Measurements from ENCODE around the gene DOK5.

DOK5 gene

DNA sequence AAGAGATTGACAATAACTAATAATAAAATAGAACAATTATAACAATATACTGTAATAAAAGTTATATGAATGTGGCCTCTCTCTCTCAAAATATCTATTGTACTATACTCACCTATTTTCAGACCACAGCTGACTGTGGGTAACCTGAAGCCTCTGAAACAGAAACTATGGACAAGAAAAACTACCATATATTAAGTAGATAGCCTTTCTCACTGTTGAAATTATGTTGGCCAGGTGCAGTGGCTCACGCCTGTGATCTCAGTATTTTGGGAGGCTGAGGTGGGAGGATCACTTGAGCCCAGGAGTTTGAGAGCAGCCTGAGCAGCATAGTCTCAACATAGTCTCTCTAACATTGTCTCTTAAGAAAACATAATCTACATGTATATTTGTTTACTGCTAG, 89.9 kb downstream of the DOK5 start:
- DNase-seq: no peak

DNA sequence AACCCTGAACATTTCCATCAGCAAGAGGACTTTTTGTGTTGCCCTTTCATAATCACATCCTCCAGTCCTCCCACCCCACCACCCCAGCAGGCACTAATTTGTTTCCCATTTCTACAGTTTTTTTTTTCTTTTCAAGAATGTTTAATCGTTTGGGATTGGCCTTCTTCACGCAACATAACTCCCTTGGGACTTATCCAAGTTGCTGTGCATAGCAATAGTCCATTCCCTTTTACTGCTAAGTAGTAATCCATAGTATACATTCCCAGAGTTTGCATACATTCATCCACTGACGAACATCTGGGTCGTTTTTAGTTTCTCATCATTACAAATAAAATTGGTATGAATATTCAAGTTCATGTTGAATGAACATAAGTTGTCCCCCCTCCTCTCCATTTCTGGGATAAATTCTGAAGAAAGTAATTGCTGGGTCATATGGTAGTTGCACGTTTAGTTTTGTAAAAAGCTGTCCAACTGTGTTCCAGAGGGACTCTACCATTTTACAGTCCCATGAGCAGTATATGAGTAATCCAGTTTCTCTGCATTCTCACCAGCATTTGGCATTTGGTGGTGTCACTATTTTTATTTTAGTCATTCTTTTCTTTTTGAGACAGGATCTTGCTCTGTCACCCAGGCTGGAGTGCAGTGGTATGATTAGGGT, 90.8 kb downstream of the DOK5 start:
- DNase-seq: no peak

DNA sequence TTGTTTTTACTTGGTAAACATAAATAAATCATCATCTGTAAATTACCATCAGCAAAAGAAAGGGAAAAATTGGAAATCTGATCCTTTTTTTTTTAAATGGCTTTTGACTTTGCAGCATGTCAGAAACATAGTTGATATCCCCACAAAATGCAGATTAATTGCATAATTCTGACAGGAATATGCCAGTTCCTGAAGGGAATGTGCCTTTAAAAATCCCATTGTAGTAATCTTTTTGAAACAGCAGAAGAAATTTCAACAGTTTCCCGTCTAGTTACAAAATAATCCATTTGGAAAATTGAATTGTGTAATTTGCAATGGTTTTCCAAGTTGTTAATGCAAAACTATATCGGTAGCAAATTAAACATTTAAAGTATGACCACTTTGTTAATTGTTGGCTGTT, 95.2 kb downstream of the DOK5 start:
- DNase-seq: no peak

DNA sequence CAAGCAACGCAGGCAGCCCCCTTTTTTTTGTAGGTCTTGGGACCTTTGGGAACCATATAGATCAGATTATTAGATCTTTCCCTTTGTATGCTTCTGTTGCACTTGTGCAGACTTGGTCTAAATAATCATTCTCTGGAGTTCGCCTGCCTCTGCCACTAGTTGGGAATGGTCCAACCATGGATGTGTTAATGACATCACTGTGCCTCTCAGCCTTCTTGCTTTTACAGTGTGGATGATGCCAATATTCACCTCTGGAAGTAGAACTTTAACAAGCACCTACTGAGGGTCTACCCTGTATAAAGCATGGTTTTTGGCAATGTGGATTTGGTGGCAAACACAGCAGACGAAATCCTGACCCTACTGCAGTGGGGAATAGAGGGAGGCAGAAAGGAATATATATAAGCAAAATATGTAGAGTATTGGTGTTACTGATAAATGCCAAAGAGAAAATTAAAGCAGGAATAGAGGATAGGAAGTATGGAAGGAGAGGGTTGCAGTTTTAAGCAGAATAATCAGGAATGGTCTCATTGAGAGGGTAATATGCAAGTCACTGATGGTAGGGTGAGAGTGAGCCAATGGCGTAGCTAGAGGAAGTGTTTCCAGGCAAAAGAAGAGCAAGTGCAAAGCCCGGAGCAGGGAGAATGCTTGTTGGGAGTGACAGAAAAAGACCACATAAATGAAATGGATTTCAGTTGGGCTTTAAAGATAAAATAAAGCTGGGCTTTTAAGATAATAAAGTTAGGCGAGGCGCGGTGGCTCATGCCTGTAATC, 97.5 kb downstream of the DOK5 start:
- no peak for DNase-seq

DNA sequence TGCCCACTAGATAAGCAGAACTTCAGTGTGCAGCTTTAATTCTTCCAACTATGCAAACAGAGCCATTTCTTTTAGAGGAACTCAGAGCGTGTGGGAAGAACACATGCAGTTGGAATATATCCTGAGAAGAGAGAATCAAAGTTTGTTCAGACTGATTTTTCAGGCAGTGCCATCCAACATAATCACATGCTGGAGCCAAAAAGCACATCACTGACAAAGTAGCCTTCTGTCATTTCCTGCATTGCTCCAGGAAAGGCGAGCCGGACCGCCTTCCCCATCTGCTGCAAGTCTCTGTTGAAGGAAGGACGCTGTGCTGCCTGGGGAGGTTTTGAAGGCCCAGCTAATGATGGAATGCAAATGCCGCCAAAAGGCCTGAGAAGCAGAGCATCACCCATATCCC, 98.4 kb downstream of the DOK5 start:
- DNase-seq: no peak

DNA sequence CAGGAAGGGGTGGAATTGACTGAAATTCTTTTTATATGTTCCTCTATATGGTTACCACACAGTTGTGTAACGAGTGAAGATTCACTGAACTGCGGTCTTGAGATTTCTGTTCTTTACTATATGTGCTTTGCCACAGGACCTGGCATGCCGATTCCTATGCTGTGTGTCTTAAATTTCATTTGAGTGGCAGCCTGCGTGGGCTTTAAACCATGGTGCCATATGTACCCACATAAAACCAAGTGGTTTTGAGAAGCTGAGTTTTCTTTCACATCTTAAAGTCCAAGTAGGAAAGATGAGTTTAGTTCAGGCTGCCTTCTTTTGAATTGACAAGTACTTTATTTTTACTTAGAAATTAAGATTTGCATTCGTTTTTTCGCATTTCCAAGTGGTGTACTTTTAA, 101.1 kb downstream of the DOK5 start:
- DNase-seq: no peak

DNA sequence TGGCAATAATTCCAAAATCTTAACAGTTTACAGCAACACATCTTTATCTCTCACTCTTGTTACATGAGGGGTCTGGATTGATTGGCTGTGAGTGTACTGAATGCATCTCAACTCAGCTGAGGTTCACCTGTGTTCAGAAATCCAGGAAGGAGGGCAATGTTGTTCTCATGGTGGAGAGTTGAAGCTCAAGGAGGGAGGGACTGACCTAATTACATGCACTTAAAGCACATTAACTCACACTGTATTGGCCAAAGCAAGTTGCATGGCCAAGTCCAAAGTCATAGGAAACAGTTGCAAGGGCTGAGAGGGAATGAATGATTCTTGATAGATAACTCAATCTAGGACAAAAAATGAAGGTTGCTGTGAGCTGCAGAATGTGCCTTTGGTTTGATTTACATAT, 102.2 kb downstream of the DOK5 start:
- DNase-seq: no peak

DNA sequence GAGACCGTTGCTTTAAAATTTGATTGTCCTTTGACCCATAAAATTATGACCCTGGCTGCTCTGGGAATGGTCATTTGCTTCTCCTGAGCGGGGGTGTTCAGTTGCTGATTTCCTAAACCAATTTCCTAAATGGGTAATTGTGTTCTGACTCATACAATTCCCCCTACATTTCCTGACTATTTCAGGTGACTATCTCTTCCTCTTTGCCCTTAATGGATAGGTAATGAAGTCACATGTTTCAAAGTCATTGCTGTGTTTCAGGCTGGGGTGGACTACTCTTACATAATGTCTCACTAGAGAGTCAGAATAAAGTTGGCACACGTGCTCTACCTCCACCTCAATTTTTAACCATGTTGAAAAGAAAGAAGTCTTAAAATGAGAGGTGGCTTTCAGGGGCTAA, 109.8 kb downstream of the DOK5 start:
- no peak for DNase-seq

DNA sequence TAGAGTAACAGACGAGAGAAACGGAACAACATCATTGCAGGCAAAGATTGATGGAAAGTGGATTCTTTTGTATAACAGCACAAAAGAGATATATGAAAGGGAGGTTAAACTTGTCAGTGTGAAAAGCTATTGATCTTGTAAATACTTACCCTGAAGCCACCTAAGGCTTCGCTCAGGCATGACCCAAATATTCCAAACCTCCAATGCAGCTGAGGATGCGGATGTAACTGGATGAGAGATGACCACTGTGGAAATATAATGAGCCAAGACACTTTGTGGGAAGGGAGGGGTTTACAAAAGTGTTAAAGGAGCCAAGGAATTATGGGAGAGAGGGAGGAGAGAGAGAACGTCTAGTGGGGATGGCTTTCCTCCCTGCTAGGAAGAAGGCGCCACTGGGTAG, 112.0 kb downstream of the DOK5 start:
- no peak for DNase-seq

DNA sequence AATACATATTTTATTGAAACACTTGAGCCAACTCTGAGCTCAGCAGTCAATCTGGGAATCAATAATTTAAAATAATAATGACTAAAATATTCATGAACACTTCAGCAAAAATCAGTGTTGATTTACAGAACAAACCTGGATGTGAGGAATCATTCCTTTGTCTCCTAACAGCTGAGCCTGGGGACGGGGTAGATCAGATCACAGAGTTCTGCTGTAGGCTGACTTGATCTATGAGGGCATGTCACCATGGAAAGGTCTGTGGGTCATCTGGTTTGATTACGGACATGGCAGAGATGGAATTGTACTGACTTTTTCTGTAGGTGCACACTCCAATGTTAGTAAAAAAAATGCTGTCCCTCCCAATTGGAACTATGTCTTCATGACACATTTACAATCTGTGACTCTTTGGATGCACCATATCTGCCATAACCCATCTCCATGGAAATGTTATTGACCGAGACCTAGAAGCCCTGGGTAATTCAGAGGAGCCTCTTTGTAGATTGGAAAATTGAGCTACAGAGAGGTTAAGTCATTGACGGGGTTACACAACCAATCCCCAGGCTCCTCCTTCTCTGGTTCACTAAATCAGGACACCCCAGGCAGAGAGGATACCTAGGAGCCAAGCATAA, 114.1 kb downstream of the DOK5 start:
- DNase-seq: no peak

DNA sequence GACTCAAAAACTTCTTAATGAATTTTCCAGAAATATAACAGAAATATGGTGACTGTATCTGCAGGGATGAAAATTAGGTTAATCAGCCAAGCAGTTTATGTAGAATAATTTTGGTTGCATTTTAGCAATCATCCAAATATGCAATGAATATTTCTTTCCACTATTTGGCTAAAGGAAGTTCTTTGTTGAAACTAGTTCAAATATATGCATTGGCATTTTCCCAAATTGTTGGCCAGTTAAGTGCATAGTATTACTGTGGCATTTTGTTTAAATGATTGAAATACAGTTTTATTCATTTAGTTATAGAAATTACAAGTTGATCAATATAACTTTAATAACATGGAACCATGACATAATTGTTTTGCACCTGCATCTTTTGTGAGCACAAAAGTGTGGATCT, 115.5 kb downstream of the DOK5 start:
- no peak for DNase-seq

DNA sequence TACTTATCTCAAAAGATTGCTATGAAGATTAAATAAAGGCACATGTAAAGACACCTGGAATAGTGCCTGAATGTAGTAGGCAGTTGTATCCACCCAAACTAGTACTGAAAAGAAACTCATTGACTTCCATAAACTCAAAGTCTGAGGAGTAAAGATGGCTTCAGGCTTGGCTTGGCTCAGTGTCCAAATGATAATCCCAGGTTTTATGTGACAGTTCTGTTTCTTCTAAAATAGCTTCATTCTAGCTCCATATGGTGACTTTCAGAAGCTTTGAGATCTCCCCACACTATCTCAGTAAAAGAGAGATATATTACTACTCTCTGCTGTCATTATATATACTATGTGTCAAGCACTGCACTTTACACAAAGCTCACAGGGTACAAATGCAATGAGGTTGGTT, 121.3 kb downstream of the DOK5 start:
- no peak for DNase-seq

DNA sequence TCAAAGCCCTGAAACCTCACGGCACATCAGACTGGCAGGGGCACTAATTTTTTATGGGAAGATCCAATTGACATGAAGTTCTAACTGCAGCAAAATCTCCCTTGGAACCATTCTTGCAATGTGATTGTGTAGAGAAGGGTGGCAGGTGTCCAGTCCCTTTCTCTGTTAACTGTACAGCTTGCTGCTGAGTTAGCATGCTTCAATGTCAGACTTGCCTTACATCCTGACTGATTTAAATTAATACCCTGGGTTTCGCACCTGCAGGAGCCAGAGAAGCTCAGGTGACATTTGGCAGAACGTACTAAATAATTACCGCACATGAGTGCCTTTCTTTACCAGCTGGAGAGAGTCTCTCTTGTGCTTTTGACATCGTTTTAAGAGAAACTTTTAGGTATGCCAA, 123.0 kb downstream of the DOK5 start:
- DNase-seq: no peak

DNA sequence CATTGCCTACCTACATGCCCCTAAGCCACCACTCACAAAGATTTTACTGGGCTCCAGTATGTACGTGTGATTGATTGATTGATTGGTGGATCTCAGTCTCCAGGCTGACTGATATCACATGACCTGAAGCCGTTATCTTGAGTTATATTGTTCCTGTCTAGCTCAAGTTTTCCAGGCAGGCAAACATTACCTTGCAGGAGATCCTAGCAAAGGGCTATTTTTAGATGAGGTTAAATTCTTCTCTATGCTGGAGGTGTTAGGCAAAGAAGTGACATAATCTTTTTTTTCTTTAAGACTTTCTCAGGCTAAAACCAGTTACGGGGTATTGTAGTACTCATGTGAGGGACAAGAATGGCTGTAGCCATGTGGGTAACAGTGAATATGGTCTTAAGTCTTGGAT, 125.2 kb downstream of the DOK5 start:
- DNase-seq: no peak

DNA sequence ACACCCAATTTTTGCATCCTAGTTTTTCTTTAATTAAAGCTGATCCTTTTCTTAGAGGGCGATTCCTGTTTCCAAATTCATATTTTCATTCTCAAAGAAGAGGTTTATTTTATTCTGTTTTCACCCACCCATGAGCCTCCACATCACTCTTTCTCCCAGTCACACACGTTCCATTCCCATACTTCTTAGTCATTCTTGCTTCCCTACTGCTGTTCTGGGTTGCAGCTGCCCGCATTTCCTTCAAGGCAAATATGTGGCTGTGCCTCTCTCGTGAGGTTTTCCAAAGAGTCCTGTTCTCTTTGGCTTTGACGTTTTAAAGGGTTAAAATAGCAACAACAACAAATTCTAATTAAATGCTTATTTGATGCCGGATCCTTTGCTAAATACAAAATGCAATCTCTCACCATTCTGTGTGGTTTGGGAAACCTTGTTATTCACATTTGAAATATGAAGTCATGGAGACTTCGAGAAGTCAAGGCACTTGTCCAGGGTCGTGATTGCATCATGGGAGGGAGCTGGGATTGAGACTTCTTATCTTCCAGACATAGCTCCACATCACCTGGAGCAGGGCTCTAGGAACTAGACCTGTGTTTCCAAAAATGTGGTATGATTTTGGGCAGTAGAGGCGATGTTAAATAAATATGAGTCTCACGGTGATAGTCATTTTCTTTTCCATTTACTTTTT, 126.6 kb downstream of the DOK5 start:
- DNase-seq: no peak

DNA sequence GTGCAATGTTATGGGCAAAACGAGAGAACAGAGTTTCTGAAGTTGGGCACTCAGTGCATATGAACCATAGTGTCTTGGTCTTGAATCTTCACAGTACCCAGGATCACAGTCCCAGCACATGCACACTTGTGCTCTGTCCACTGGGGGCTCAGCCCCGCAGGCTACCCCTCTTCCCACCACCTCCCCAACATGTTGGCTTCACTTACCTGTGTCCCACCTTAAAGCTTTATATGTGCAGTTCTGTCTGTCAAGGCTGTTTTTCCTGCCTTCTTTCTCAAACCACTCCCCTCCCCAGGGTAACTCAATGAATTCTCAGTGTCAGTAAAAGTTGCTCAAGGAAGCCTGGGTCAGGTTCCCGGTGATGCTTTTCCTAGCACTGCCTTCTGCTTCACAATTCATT, 129.9 kb downstream of the DOK5 start:
- DNase-seq: no peak

DNA sequence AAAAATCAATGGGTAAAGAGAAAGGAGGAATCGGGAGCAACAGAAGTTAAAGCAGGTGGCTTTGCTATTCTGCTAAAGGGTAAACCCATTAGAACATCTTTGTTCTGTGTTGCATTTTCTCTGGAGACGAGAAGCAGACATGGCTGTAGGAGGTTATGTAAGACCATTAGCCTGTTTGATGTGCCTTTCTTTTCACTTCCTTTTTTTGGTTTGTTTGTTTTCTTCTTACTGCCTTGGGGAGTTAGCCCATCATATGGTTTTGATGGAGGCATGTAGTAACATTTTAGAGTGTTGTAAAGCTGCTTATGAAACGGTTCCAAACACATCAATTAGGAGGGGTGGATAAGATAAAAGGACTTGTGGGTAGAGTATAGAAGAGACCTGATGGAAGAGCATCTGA, 131.0 kb downstream of the DOK5 start:
- no peak for DNase-seq

DNA sequence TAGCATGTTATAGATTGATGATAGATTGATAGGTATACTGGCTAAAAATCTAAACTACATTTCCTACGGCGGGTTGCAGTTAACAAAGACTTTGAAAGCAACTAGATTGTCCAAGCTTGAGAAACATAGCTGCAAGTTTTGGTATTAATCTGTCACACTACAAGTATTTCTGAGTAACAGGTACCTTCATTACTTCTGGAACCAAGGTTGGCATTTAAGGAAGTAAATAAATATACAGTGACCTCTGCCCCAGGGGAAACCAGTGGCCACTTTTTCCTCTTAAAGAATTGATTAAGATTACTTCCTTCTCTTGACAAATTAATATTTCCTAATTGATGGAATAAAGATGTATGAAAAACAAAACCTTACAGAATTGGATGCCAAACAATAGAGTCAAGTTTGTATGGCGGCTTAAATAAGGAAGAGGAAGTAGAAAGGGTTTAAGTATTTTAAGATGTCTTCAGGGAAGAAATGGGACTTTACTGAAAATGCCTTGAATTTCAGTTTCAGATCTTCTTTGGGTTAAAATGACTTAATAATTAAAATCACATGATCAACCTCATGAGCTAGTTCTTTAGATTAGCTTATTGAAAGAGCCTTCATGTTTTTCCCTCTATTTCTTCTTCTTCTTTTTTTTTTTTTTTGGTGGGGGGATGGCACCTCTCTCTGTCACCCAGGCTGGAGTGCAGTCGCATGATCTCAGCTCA, 132.8 kb downstream of the DOK5 start:
- no peak for DNase-seq

DNA sequence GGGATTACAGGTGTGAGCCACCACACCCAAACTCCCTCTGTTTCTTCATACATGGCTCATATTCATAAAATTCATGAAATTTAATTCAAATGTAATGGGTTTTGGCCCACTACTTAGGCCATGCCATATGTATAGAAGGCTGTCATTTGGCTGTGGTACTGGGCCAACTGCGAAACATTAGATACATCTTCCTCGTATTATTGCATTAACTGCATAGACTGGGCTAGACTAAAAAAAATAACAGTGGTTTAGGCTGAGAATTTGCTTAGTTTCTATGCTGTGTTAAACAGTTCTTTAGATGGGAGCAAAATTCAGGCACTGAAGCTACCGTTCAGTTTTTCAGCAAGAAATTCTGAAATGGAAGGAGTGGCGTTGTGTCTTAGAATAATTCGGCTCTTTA, 133.6 kb downstream of the DOK5 start:
- no peak for DNase-seq

DNA sequence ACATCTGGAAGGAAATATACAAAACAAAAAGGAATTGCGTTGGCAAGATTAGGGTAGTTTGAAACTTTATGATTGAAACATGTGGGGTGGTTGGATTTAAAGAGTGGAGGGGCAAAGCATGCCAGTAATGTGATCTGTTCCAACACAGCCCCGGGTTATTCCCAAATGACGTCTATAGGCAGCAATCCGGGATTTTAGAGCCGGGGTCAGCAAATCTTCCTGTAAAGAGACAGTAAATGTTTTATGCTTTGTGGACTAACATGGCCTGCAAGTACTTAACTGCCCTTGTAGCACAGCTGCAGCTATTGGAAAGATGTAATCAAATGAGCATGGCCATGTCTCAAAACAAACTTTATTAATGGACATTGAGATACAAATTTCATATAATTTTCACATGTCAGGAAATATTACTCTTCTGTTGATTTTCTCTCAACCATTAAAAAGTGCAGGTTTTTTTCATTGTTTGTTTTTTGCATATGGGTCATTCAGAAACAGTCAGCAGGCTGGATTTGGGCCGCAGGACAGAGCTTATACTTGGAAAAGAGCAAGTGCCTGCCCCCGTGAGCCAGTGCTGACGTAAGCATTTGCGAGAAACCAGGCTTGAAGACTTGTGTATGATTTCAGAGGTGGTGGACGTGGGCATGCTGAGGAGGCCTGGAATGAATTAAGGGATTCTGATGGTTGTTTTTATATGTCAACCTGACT, 136.5 kb downstream of the DOK5 start:
- DNase-seq: no peak

DNA sequence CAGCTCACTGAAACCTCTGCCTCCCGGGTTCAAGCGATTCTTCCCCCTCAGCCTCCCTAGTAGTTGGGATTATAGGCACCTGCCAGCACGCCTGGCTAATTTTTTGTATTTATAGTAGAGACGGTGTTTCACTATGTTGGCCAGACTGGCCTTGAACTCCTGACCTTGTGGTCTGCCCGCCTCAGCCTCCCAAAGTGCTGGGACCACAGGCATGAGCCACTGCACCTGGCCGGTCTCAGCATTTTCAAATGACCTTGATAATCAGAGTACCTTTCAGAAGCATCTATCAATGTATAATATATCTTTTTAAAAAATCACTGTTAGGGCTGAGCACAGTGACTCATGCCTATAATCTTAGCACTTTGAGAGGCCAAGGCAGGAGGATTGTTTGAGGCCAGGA, 143.0 kb downstream of the DOK5 start:
- DNase-seq: no peak

DNA sequence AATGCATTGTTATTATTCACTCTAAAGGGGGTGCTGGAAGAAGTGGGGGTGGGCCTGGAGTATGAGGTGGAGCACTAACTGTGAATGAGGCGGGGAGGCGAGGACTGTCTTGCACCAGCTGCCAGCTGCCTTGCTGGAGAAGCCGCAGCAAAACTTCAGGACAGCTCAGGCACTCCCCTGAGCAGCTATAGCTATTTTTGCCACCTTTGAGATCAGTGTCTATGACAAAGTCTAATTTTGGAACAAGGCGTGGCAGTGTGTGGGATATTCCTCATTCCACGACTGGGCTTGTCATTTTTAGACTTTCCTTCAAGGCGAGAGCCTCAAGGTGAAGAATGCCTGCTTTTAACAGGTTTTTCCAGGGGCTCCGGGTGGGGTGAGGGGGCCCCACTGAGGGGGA, 143.8 kb downstream of the DOK5 start:
- DNase-seq: no peak

DNA sequence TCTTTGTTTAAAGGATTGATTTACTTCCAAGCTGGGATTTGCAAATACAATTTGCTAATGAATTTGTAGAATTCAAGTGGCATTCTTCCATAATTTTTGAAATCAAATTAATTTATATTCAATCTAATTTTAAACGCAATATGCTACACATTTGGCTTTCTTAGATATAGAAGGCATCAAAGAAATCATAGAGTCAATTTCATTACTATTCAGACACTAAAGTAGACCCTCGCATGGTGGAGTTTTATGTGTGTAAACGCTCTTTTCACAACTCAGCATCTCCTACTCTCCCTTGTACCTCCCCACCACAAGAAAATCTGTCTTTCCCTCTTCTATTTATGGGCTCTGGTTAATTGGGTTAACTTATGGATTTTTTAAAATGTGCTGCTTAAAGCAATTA, 144.3 kb downstream of the DOK5 start:
- no peak for DNase-seq
